ENCODE data around the gene TSLP.

- TF ChIP-seq BHLHE40 (IDR thresholded peaks at IDR 0.05; ENCODE audit: borderline replicate concordance) (no peak), PKNOX1 (IDR thresholded peaks at IDR 0.05) (no peak), HDGF (IDR thresholded peaks at IDR 0.05; ENCODE audit: borderline replicate concordance) (no peak), CTBP1 (IDR thresholded peaks at IDR 0.05; ENCODE audit: borderline replicate concordance) (no peak), SP1 (IDR thresholded peaks at IDR 0.05) (no peak), FOXM1 (IDR thresholded peaks at IDR 0.05; ENCODE audit: borderline replicate concordance) (no peak), SUZ12 (IDR thresholded peaks at IDR 0.05) (no peak), ELF4 (IDR thresholded peaks at IDR 0.05) (no peak), ARNT (IDR thresholded peaks at IDR 0.05) (no peak), TARDBP (IDR thresholded peaks at IDR 0.05) (no peak), FOXA1 (IDR thresholded peaks at IDR 0.05) (no peak), FOXK2 (IDR thresholded peaks at IDR 0.05) (no peak), ZNF384 (IDR thresholded peaks at IDR 0.05) (no peak)
These were observed 4.6 kb downstream of the TSLP start for GRCh38 chr5:111076091-111076490.

Data from HEK293T (cell line).